Nasal cavity respiratory epithelium epithelial cell of viscerocranial mucosa (primary cell): Measurements from ENCODE around the gene FBH1. TPM values are rescaled to one million over a fixed set of nuclear protein-coding genes. Genes with fewer than 3 reads are reported as not detected.

ENCODE experiments used
- total RNA-seq: library from RNA; depleted of rRNA; stranded (reverse); fragments of >200 nt; gene quantifications from 2 replicates; pipeline ENCODE4 v1.2.3, GENCODE V29; 2014

The FBH1 gene
- total RNA-seq = 75.5 and 98.1 TPM in 2 replicates

GRCh38 chr10:5889624-5890451 is at the start of gene FBH1, which contains the start of gene ANKRD16:
TSS of gene FBH1 (plus strand) at chr10:5890243. CDS start at chr10:5890346, 103 bp downstream.
TSS of gene ANKRD16 (minus strand) at chr10:5889893. CDS start at chr10:5889354, 539 bp downstream.

DNA sequence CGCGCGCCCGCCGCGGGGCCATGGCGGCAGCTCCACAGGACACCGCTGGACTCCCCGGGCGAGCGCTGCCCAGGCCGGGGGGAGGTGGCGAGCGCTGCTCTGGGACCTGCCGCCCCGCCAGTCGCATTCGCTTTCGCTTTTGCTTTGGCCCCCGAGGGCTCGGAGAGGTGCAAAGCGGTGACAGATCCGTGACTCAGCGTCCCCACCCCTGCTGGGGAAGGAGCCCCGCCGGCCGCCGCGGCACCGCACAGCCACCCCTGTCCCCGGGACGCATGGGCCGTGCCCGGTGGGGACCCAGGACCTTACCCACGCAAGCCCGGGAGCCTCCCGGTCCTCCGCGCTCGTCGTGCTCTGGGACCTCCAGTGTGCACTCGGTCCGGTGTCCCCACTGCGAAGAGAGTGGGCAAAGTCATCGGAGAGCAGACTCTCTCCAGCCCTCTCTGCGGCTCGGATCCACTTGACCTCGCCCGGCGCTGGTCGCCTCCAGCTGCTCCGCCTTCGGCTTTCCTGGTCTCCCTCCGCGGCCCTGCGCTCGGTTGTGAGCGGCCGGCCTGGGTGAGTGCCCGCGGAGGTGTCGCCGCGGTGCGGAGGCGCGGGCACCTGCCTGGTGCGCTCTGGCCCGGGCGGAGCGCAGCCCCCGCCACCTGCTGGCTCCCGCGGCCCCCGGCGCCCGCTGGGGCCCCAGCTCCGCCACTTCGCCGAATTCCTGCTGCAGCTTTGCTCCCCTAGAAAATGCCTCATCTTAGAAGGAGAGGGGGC is 87.6 kb downstream of the FBH1 start, which contains the start of gene IL15RA:
TSS of gene IL15RA (minus strand) at position 73 of the 759 bp plus-strand sequence. CDS start at position 22, 51 bp downstream.

Other genes with a start within 250 kb of the FBH1 start
- 19.1 and 19.5 TPM in 2 replicates for gene ASB13, start 223.6 kb upstream of the FBH1 start, total RNA-seq
- 96.7 and 159 TPM in 2 replicates for gene TASOR2, start 205.4 kb upstream of the FBH1 start, total RNA-seq
- 343 and 351 TPM in 2 replicates for gene GDI2, start 76.8 kb upstream of the FBH1 start, total RNA-seq
- gene ANKRD16, start 350 bp upstream of the FBH1 start, total RNA-seq = 5.1 and 7.3 TPM in 2 replicates
- 0.68 and 3.6 TPM in 2 replicates for gene IL15RA, start 87.3 kb downstream of the FBH1 start, total RNA-seq
- not detected in 2 replicates for gene IL2RA, start 172.1 kb downstream of the FBH1 start, total RNA-seq
- gene RBM17, start 198.8 kb downstream of the FBH1 start, total RNA-seq = 59.8 and 76.1 TPM in 2 replicates